Esophagus muscularis mucosa (tissue), 4 donors: Measurements from ENCODE around the gene BCAS1. TPM values are rescaled to one million over a fixed set of nuclear protein-coding genes. Genes with fewer than 3 reads are reported as not detected.

Source experiments
- DNase-seq: peaks from one replicate; pipeline ENCODE4 v3.0.0-alpha.2; 2017; ENCODE audit errors: extremely low spot score
- H3K27ac ChIP-seq, 4 donors: fragments of 200-600 bp; sonication (generic); replicated peaks in 1 of 4; 1 replicate in 3 of 4; 2 replicates in 1 of 4; pipeline ENCODE4 v1.5.1; 2016 to 2019; ENCODE audit warnings: mild to moderate bottlenecking in 1 of 4
- H3K27me3 ChIP-seq, 4 donors: fragments of 200-600 bp; sonication (generic); one replicate each; pipeline versions ENCODE4 v1.5.1 to v1.6.0; 2016 to 2019
- H3K36me3 ChIP-seq, 4 donors: fragments of 200-600 bp; sonication (generic); one replicate each; pipeline ENCODE4 v1.5.1; 2016 to 2019
- H3K4me1 ChIP-seq, 4 donors: fragments of 200-600 bp; sonication (generic); one replicate each; pipeline ENCODE4 v1.5.1; 2016 to 2019
- H3K4me3 ChIP-seq, 4 donors: fragments of 200-600 bp; sonication (generic); 1 replicate in 2 of 4; 2 replicates in 2 of 4; pipeline ENCODE4 v1.5.1; 2016 to 2019; ENCODE audit warnings: mild to moderate bottlenecking in 4 of 4, moderate library complexity in 1 of 4
- H3K9me3 ChIP-seq, 4 donors: fragments of 200-600 bp; sonication (generic); 1 replicate in 3 of 4; 2 replicates in 1 of 4; pipeline ENCODE4 v1.5.1; 2016 to 2019
- CTCF ChIP-seq, 3 experiments: fragments of 200-600 bp in 2 of 3; fragments of 450-650 bp in 1 of 3; sonication (generic) in 2 of 3; IDR thresholded peaks; one replicate each; pipeline ENCODE4 v1.5.1; 2017 to 2019; ENCODE audit warnings: antibody characterized with exemption in 3 of 3, mild to moderate bottlenecking in 2 of 3, moderate library complexity in 1 of 3
- EP300 ChIP-seq: sonication (generic); formaldehyde crosslinking; IDR thresholded peaks from one replicate; pipeline ENCODE4 v1.6.1; 2017; ENCODE audit warnings: antibody characterized with exemption
- POLR2A ChIP-seq: fragments of 450-650 bp; IDR thresholded peaks from one replicate; pipeline ENCODE4 v1.6.1; 2017; ENCODE audit warnings: antibody characterized with exemption, moderate library complexity, mild to moderate bottlenecking, low read depth
- POLR2AphosphoS5 ChIP-seq, 2 donors: sonication (generic); formaldehyde crosslinking; IDR thresholded peaks; one replicate each; pipeline ENCODE4 v1.6.1; 2017; ENCODE audit warnings: antibody characterized with exemption in 2 of 2
- WGBS: methylation state at CpG from one replicate; pipeline ENCODE4 v1.1.5; 2018; 5-methylcytosine and 5-hydroxymethylcytosine counted together
- intact Hi-C: fragments of 100-400 bp; cut with DNase I; formaldehyde crosslinking; loops from one replicate; pipeline ENCODE4 v1.15.1; 2023
- total RNA-seq, 4 donors: library from RNA; depleted of rRNA; stranded (reverse); fragments of >200 nt; gene quantifications; one replicate each; pipeline versions ENCODE4 v1.1.0 to v1.2.1, GENCODE V29; 2016

BCAS1 gene
- total RNA-seq, 4 donors from 2014 or later = 0.13 to 0.46 TPM; not detected in 2

GRCh38 chr20:53927990-53928389 is 142.4 kb downstream of the BCAS1 start:
- Histone ChIP-seq H3K9me3 (no peaks in the 10 kb centered on the region), H3K27me3 (no peaks in the 10 kb centered on the region)
- WGBS = 82% methylated on average over 7 of the region's 7 CpGs

GRCh38 chr20:53926428-53927028 is 143.9 kb downstream of the BCAS1 start:
- Histone ChIP-seq H3K27ac (no peak overlapping the region), H3K4me3 (no peak overlapping the region), H3K9me3 (no peaks in the 10 kb centered on the region), H3K27me3 (no peaks in the 10 kb centered on the region), H3K36me3 (no peaks in the 10 kb centered on the region), H3K4me1 (peaks cover 13 to 22% (median 20%) of the 10 kb centered on the region in 4 donors)
- 44% methylated on average over 5 of the region's 5 CpGs for WGBS
- intact Hi-C loops = no loop called here
- TF ChIP-seq POLR2A = no peak
- TF ChIP-seq POLR2AphosphoS5 (IDR thresholded peaks at IDR 0.05) = peak in 1 of 2 donors; percentile 8
- TF ChIP-seq EP300 = no peak
- TF ChIP-seq CTCF (IDR thresholded peaks at IDR 0.05) = no peak
- no peak for DNase-seq

More at GRCh38 chr20:53927990-53928389, 142.4 kb downstream of the BCAS1 start:
- Histone ChIP-seq H3K27ac (no peak overlapping the region), H3K36me3 (no peaks in the 10 kb centered on the region), H3K4me3 (no peak overlapping the region), H3K4me1 (peaks cover 6 to 19% (median 14%) of the 10 kb centered on the region in 4 donors)
- intact Hi-C loops = no loop called here
- no peak for TF ChIP-seq EP300
- DNase-seq = no peak

GRCh38 chr20:53925651-53926401 is 144.6 kb downstream of the BCAS1 start:
- H3K9me3 ChIP-seq = no peaks in the 10 kb centered on the region

GRCh38 chr20:53923566-53924369 is 146.6 kb downstream of the BCAS1 start:
- intact Hi-C loops = no loop called here
- 80% methylated on average over 7 of the region's 7 CpGs for WGBS
- no peak for TF ChIP-seq CTCF (IDR thresholded peaks at IDR 0.05)
- TF ChIP-seq EP300 = no peak
- no peak for TF ChIP-seq POLR2AphosphoS5 (IDR thresholded peaks at IDR 0.05)
- no peak for TF ChIP-seq POLR2A

More at GRCh38 chr20:53925651-53926401, 144.6 kb downstream of the BCAS1 start:
- H3K36me3 ChIP-seq = no peaks in the 10 kb centered on the region
- H3K4me1 ChIP-seq = peaks cover 13 to 22% (median 20%) of the 10 kb centered on the region in 4 donors
- H3K4me3 ChIP-seq = no peak overlapping the region
- WGBS = 90% methylated on average over 12 of the region's 12 CpGs
- H3K27ac ChIP-seq = no peak overlapping the region
- intact Hi-C loops = no loop called here
- no peak for TF ChIP-seq POLR2A
- TF ChIP-seq CTCF (IDR thresholded peaks at IDR 0.05) = no peak
- no peak for TF ChIP-seq EP300
- no peak for TF ChIP-seq POLR2AphosphoS5 (IDR thresholded peaks at IDR 0.05)
- DNase-seq = no peak
- H3K27me3 ChIP-seq = no peaks in the 10 kb centered on the region

GRCh38 chr20:53922901-53923314 is 147.5 kb downstream of the BCAS1 start:
- TF ChIP-seq CTCF (IDR thresholded peaks at IDR 0.05) (no peak), POLR2AphosphoS5 (IDR thresholded peaks at IDR 0.05) (no peak), POLR2A (no peak), EP300 (no peak)
- H3K27me3 ChIP-seq = no peaks in the 10 kb centered on the region
- no peaks in the 10 kb centered on the region for H3K9me3 ChIP-seq
- no peaks in the 10 kb centered on the region for H3K36me3 ChIP-seq
- H3K4me3 ChIP-seq = no peak overlapping the region
- peak overlapping the region; percentile 21 to 58 (median 29) for H3K27ac ChIP-seq
- H3K4me1 ChIP-seq = peaks cover 13 to 23% (median 20%) of the 10 kb centered on the region in 4 donors
- no peak for DNase-seq
- intact Hi-C loops = no loop called here
- 20% methylated on average over 4 of the region's 4 CpGs for WGBS

More at GRCh38 chr20:53923566-53924369, 146.6 kb downstream of the BCAS1 start:
- Histone ChIP-seq H3K36me3 (no peaks in the 10 kb centered on the region), H3K4me3 (no peak overlapping the region), H3K4me1 (peaks cover 13 to 22% (median 20%) of the 10 kb centered on the region in 4 donors), H3K27me3 (no peaks in the 10 kb centered on the region), H3K27ac (peak overlapping the region in 3 of 4 donors; percentile 5 to 58 (median 8)), H3K9me3 (no peaks in the 10 kb centered on the region)
- DNase-seq = no peak
